ENCODE measurements around the gene SPOPL.
"Not testable (repeated sequence)": the region's sequence is repeated elsewhere in the genome, so short reads cannot be mapped to it uniquely, and the experiment has no call there.

Gene SPOPL

DNA sequence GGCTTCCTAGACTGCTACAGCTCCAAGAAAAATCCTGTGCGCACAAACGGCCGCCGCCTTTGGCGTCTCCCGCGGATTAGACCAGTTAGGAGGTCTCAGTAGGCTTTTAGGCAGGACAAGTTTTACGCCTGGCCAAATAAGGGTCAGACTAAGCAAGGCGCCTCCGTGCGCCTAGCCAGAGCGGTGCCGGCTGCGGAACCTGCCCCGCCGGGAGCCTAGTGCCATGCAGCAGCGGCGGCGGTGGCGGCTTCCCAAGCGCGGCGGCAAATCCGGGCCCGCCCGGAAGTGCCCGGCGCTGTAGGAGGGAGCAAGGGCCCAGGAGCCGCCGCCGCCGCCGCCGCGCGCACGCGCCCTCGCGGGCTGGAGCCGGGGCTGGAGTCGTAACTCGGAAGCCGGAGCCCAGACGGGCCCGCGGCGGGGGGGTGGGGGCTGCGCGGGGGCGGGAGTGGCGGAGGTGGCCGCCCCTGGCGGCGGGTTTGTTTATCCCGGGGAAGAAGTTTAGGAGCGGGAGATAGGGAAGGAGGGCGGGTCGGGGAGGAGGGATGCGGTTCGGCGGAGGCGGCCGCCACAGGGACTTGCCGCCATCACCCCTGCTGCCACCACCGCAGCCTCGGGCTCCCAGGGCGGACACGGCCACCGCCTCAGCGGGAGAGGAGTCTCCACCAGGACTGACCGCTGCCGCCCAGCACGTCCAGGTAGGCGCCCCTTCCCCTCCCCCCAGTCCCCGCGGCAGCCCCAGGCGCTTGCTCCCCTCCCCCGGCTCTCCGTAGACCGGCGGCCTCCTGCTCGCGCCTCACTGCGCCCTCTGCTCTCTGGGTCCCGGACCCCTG lies at the start of gene SPOPL:
SPOPL (plus strand) TSS at position 346 of the 830 bp plus-strand sequence. CDS start 48,447 bp downstream, outside the sequence.
- peak; percentile 85 for DNase-seq

DNA sequence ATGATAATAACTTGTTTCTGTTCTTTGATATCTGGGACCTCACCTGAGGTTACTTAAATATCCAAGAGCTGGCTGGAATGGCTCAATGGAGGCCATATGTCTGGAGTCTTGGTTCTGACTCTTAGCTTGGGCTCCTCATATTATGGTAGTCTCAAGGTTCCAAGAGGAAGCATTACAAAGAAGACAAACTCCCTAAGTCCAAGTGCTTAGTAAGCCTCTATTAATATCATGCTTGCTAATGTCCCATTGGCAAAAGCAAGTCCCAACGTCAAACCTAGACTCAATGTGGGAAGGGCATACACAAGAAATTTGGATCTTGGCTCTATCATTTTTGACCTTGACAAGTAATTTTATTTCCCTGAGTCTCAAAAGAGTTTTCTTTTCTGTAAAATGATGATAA lies 49.2 kb upstream of the SPOPL start:
- no peak for DNase-seq

DNA sequence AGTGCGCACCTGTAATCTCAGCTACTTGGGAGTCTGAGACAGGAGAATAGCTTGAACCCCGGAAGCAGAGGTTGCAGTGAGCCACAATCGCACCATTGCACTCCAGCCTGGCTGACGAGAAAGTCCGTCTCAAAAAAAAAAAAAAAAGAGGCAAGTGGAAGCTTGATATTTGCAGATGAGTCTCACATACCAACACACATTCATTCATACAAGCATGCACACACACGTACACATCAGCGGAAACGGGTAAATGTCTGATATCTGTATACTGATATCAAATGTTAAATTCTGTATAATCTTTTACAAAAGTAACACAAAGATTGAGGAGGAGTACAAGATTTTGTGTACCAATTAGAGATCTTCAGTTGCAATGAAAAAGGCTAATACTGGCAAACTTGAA lies 47.8 kb upstream of the SPOPL start:
- no peak for DNase-seq

DNA sequence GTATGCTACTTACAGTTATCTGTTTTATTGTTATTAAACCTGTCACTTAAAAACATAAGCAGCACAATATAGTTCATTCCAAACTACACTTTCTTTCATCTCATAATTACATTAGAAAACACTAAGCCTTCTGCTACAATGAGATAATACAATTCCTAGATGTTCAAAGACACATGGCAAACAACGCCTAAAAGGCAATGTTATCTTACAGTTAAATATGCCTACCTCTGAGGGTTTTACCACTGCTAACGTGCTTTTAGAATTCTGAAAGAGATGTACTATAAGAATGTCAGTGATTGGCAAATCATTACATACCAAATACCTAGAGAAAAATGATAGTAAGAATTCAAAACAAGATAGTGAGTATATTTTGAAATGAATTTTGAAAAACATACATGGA lies 46.8 kb upstream of the SPOPL start:
- DNase-seq: no peak

DNA sequence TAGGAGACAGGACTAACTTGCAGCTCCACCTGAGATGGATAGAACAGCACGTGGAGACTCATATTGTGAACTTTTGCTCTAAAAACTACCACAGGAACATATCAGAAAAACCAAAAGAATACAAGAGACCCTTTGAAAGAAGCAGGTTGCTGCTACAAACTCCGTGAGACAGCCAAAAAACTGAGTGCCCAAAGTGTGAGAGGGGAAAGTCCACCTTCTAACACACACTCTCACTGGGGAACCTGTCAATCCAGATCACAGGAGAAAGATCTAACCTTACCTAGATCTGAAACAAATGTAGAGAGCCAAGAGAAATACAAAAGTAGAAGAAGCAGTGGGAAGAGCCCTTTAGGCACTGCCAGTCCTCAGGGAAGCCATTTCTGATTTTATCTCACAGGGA lies 46.3 kb upstream of the SPOPL start:
- no peak for DNase-seq

DNA sequence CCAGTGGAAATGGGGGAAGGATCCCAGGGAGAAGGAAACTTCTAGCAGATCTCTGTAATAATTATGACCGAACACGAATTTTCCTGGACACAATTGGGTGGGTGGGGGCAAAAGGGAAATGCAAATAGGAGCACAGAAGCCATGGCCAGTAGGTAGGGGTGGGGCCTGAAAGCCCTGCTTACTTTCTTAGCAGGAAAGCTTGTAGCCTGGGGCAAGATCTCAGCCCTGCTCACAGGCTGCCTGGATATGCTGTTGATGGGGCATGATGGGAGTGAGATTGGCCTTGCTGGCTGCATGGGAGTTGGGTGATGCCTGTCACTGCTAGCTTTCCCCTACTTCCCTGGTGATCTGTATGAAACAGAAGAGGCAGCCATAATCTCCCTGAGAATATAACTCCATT lies 45.9 kb upstream of the SPOPL start:
- no peak for DNase-seq

DNA sequence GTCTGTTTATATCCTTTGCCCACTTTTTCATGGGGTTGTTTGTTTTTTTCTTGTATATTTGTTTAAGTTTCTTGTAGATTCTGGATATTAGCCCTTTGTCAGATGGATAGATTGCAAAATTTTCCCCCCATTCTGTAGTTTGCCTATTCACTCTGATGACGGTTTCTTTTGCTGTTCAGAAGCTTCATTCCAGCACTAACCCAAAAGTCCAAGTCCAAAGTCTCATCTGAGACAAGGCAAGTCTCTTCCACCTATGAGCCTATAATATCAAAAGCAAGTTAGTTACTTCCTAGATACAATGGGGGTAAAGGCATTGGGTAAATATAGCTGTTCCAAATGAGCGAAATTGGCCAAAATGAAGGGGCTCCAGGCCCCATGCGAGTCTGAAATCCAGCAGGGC lies 38.9 kb upstream of the SPOPL start:
- not testable (repeated sequence) for DNase-seq

DNA sequence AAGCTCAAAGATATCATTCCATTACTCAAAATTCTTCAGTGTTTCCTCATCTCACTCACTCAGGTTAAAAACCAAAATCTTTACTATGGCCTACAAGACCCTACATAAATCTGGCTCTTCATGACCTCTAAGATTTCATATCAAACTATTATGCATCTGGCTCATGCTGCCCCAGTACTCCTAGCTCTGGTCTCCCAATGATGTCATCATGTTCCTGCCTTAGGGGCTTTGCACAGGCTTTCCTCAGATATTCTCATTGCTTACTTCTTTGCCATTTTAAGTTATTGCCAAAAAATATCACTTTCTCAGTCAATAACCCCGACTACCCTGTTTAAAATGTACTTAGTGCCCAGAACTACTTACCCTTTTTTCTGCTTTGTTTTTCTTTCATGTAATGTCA lies 33.0 kb upstream of the SPOPL start:
- DNase-seq: no peak

DNA sequence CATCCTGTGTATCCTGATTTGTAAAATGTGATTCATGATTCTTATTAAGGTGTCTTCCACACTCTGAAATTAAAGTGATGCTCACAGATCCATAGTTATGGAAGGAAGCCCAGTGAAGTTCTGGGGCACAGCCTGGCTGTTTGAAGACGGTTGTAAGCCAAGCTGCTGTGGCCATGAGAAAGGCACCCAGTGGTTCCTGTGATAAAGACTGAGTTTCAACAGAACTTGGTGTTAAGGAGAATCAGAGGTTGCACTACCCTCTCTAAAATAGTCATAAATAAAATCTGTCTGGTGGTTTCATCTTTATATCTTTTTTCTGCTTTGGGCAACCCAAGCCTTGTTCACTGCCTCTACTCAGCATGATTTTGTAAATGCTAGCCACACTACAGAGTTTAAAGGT lies 32.2 kb upstream of the SPOPL start:
- no peak for DNase-seq

DNA sequence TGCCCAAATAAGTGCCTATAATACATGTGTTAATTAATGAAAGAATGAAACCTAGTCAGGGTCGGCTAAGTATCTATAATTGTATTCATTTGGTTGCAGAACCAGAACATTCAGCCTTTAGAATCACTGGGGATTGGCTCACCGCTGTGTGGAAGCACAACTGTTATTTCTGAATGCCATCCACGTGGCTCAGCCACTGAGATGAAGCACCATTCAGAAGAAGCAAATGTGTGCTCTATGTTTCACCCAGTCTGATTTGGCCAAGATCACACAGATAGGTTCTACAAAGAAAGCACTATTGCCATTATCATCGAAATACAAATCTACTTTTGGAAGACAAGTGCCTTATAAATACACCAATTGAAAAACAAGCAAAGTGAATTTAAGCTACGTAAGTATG lies 30.6 kb upstream of the SPOPL start:
- DNase-seq: peak; percentile 43

DNA sequence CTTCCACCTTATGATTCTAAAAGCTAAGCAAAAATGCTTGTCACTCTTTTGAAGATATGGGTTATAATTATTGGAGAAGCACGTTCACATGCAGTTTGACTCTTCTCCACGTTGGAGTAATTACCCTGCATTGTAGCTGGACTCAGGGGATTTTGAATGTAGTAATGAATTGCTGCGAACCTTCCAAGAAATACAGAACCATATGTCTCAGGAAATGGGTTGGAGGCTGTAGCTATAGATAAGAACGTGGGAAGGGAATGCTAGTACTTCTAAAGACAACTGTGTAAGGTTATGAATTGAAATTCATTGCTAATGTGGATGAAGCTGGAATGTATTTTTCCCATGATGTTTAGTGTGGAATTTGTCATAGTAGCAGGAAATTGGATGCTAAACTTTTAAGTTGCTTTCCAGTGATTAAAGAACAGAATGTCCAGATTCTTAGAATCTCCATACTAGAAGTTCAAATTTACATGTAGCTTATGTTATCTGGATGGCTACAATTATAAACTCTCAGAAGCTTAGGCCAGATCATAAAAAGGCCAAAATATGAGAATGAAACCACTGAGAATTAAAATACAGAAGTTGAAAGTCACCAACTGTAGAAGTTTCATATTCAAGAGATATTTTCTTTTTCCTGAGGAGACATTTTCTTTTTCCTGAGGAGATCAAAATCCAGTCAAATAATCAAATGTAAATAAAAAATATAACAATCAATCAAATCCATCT lies 27.3 kb upstream of the SPOPL start:
- DNase-seq: no peak

DNA sequence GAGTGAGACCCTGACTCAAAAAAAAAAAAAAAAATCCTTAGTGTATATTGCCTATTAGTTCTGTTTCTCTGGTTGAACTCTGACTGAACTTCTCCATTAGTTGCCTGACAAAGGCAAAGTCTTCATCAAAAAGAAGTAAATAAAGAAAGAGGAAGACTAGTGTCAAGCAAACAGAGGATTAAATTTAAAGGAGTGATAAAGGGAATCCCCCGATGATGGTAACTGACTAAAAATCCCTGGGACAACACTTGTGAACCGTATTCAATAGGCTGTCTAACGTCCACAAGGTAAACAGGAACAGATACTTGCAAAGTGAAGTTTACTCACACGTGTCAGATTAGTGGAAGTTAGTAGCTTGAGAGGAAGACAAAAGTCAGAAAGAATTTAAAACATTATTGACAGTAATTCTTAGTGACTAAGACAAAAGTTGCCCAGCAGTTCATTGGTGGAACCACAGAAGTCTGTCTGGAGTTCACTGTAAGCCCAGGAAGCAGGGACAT lies 26.2 kb upstream of the SPOPL start:
- no peak for DNase-seq

DNA sequence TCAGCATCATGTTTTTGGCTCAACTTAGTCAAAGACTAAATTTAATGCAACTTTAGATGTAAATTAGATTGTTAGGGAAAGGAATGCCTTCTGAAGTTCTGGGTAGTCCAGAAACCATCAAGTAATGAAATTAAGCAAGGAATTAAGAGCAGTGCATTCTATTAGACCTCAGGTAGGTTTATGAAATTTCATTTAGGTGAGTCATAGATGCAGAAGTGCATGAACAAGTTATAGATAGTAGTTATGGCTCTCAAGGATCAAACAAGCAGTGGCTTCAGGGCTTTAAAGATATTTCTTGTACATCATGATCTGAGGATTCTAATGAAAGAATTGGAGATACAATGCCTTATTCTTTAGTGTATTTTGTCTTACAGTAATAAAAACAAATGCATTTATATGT lies 25.4 kb upstream of the SPOPL start:
- no peak for DNase-seq

DNA sequence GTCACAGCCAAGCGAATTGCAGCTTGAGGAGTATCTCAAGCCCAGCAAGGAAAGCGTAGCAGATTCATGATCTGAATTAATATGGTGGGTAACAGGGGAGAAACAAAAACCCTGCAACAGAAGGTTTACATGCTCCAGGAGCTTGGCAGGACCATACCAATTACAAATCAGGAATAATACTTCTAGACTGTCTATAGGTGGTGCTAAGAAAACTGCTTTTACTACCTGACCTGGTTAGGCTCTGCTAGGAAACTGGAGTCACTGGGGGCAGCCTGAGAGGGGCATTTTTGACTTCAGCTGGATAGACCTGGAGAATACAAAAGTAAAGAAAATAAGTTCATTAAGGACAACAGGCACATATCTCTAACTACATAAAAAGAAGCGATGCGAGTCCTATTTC lies 24.6 kb upstream of the SPOPL start:
- no peak for DNase-seq

DNA sequence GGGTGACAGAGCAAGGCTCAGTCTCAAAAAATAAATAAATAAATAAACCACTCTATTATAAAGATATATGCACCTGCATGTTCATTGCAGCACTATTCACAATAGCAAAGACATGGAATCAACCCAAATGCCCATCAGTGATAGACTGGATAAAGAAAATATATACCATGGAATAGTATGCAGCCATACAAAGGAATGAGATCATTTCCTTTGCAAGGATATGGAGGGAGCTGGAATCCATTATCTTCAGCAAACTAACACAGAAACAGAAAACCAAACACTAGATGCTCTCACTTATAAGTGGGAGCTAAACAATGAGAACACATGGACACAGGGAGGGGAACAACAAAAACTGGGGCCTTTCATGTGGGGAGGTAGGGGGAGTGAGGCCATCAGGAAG lies 18.8 kb upstream of the SPOPL start:
- DNase-seq: not testable (repeated sequence)

DNA sequence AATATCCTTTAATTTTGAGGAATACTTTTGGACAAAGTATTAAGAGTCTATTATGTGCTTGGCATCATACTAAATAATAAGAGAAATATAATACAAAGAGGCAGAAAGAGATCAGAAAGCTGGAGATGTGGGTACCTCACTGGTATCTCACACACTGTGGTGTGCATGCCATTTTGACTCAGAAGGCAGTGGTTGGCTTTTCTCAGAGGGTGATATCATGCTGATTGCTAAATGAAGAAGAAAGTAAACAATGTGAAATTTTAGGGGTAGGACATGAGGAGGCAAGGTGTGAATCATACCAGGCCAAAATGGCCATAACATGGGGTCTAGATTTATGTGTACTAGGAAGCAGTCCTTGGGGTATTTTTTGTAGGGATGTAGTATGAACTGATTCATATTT lies 16.6 kb upstream of the SPOPL start:
- DNase-seq: no peak

DNA sequence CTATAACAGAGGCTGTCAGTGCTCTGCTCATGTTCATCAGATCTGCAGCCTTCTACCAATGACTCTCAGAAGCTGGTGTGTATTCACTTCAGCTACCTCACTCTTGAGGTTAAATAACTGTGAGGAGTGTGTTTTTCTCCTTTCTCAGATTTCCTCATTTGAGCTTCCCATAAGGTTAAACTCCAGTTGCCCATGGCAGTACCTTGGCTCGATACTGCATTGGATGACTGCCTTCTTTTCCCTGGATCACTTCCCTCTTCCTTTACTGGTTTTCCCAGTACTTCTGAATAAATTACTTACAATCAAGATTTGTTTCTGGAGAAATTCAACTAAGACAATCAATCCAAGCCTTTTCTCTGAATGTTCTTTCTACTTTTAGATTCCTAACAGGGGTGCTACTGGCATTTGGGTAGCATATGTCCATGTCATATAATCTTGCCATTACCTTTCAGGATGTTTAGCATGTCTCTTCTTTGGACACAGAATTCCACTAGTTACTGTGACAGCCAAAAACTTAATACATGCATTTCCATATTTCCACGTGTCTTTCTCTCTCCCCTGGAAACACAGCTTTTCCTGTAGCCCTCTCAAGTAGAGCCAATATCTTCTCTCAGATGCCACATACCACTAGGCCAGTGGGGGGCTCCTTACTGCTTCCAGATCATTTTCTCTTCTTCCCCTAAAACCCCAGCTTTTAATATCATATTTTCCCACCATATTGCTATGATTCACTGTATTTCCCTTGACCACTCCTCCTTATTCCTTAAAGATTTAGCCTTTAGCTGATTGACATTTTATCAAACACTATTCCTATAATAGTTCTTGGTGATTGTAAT lies 15.0 kb upstream of the SPOPL start:
- no peak for DNase-seq

DNA sequence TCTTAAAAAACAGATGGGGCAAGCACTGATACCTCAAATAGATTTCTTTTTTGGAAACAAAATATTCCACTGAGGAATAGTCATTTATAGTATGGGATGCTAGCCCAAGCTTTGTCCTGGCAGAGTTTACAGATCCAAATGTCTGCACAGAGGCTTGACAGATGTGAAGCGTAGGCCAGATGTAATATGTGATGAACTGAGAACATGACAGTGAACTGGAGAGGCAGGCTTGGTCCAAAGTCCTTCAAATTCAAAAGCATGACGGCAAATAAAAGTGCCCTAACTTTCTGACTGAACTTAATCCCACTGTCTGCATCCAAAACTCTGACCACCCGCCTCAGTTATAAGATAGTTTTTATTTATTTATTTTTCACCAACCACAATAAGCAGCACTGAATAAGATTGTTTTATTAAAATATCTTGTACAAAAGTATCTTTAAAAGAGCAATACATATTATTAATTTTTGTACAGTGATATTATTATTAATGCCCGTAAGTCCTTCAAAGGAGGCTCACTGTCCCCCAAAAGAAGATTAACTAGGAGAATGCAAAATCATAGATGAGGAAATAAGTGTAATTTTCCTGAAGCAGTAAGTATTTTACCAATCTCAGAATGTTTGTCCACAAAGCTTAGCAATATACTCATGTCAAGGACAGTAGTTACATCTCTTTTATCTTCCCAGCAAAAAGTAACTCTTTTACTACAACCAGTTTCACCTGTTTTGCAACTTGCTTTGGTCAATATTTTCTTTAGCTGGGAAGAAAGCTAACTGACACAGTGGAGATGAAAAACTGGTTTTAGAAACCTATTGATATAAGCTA lies 10.7 kb upstream of the SPOPL start:
- no peak for DNase-seq

DNA sequence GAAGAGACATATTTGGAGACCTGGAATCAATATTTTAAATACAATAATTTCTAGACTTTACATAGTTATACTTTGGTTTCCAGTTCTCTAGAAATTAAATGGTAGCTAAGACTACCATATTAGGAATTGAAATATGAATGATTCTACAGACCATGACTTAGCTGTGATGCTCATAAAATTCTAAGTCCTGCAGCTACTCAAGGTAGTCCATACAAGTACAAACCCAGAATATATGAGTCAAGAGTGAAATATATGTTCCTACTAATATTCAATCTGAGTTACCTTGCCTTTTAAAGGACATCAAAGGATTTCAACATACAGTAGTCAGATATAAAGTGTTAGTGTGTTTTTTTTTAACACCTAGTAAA lies 10.1 kb upstream of the SPOPL start:
- DNase-seq: no peak

DNA sequence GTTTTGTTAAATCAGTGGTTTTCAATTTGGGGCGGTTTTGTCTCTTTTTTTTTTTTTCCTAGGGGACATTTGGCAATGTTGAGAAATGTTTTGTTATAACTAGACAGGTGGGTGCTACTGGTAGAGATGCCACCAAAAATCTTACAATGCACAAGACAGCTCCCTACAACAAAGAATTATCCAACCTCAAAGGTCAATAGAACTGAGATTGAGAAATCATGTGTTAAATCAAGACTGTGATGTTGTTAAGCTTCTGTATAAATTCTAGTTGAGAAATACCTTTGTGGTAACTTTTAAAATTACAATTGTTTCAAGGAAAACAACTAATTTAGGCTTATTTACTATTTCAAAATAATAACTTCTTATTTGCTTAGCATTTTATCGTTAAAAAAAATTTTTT lies 9.4 kb upstream of the SPOPL start:
- DNase-seq: no peak

DNA sequence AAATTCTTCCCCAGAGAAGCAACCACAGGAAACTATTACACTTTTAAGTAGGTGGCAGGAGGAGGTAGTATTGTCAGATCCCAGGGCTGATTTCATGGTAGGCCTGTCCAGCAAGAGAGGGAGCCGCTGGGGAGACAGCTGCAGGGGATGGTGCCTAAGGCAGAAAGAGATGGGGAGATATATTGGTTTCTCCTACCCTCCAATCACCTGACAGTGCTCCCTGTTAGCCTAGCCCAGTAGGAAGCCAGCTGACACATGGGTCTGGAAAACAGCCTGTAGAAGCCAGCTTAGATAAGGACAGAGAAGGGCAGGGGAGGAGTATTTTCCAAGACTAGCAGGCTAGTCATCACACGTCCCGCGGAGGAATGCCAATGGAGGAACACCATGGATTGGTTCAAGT lies 8.2 kb upstream of the SPOPL start:
- no peak for DNase-seq

DNA sequence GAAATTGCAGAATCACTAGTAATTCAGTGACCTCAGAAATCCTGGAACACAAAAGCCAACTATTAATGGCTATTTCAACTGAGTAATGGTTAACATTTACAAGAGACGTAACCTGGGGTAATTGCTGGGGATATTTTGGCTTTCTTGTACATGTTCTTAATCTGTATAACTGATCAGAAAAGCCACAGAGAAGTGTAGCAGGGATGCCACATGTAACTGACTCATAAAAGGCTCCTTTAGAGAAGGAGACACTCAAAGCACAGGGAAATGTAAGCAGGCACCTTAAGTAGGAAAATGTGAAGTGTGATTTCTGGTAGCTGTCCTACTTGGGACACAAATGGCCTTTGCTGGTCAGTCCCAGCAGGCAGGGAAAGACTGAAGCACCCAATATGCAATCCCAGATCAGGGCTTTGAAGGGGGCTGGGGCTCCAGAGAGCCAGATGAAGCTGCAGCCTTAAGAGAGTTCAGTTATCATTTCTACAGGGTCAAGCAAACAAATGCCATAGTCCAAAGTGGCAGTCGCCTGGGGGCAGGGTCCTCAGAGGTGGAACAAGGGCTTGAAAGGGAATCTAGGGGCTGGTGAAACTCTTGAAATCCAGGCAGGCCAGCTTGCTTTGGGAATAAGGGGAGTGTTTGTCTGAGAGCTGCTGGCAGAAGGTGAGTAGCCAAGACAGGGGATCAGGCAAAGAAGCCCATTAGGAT lies 7.2 kb upstream of the SPOPL start:
- DNase-seq: no peak
